ENCODE data around the gene CHURC1.

The CHURC1 gene

GRCh38 chr14:64932231-64932630, 18.0 kb downstream of the CHURC1 start:
- H3K4me3 ChIP-seq: no peak overlapping the region

DNA sequence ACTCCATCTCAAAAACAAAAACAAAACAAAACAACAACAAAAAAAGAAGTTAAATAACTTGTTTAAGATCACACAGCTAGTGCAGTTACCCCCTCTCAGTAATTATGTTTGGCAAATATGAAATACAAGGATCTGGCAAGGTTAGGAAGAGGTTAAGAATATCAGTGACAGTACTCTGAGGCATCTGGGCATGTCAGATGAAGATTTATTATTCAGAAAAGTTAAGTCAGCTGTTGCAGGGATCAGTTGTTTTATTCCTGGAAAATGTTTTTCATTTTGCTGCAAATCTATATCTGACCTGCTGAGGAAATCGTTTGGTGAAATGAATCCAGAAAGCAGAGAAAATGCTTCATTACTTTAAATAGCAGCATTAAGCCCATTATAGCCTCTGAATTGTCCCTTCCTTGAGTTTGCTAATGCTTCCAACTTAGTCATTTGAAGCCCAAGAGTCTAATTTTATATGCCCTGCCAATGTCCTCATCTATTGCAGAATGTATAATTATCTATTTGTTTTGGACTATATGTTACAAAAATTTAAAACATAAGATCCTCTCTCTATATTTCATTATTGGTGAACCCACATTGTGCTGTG, 20.2 kb downstream of the CHURC1 start:
- DNase-seq: no peak
- Histone ChIP-seq H3K27ac (peak overlapping the region; percentile 21 to 38), H3K4me1 (peaks cover 0 to 75% (median 49%) of the 10 kb centered on the region in 4 donors), H3K27me3 (no peaks in the 10 kb centered on the region), H3K36me3 (peaks cover 2 to 24% (median 23%) of the 10 kb centered on the region in 3 donors), H3K9me3 (no peaks in the 10 kb centered on the region), H3K4me3 (no peak overlapping the region)
- intact Hi-C loops (cut with DNase I; ENCODE audit: low total_unique reads): no loop called here
- TF ChIP-seq, protein P1, sequence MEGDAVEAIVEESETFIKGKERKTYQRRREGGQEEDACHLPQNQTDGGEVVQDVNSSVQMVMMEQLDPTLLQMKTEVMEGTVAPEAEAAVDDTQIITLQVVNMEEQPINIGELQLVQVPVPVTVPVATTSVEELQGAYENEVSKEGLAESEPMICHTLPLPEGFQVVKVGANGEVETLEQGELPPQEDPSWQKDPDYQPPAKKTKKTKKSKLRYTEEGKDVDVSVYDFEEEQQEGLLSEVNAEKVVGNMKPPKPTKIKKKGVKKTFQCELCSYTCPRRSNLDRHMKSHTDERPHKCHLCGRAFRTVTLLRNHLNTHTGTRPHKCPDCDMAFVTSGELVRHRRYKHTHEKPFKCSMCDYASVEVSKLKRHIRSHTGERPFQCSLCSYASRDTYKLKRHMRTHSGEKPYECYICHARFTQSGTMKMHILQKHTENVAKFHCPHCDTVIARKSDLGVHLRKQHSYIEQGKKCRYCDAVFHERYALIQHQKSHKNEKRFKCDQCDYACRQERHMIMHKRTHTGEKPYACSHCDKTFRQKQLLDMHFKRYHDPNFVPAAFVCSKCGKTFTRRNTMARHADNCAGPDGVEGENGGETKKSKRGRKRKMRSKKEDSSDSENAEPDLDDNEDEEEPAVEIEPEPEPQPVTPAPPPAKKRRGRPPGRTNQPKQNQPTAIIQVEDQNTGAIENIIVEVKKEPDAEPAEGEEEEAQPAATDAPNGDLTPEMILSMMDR (IDR thresholded peaks at IDR 0.05): no peak

More at GRCh38 chr14:64932231-64932630, 18.0 kb downstream of the CHURC1 start:
- Histone ChIP-seq H3K36me3 (peaks cover 19 to 35% (median 24%) of the 10 kb centered on the region in 3 donors), H3K27ac (peak overlapping the region in 1 of 2 donors; percentile 55), H3K27me3 (no peaks in the 10 kb centered on the region), H3K4me1 (peaks cover 0 to 88% (median 56%) of the 10 kb centered on the region in 4 donors), H3K9me3 (no peaks in the 10 kb centered on the region)
- TF ChIP-seq, protein P1 (IDR thresholded peaks at IDR 0.05): no peak
- intact Hi-C loops (cut with DNase I; ENCODE audit: low total_unique reads): no loop called here
- DNase-seq: no peak

DNA sequence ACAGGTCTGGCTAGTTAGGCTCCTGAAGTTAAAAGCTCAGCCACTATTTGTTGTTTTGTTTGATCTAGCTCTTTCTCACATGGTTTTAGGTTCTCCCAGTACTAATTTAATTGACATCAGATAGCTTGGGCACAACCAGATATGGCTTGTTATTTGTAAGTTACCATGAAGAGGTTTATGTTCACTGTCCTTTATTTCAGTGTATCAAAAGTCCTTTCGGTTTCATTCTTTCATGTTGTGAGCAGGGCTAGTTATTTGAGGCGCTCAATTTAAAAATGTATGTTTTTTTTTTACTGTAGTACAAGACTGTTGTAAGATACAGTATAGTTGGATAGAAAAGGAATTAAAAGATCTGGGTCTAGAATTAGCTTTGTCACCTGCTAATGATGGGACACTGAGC, 21.3 kb downstream of the CHURC1 start:
- DNase-seq: no peak
- TF ChIP-seq, protein P1 (IDR thresholded peaks at IDR 0.05): no peak
- Histone ChIP-seq H3K4me3 (no peak overlapping the region), H3K36me3 (peaks cover 2 to 33% (median 28%) of the 10 kb centered on the region in 3 donors), H3K9me3 (no peaks in the 10 kb centered on the region), H3K27ac (peak overlapping the region; percentile 38), H3K27me3 (no peaks in the 10 kb centered on the region), H3K4me1 (peaks cover 0 to 64% (median 41%) of the 10 kb centered on the region in 4 donors)
- intact Hi-C loops (cut with DNase I; ENCODE audit: low total_unique reads): no loop called here

DNA sequence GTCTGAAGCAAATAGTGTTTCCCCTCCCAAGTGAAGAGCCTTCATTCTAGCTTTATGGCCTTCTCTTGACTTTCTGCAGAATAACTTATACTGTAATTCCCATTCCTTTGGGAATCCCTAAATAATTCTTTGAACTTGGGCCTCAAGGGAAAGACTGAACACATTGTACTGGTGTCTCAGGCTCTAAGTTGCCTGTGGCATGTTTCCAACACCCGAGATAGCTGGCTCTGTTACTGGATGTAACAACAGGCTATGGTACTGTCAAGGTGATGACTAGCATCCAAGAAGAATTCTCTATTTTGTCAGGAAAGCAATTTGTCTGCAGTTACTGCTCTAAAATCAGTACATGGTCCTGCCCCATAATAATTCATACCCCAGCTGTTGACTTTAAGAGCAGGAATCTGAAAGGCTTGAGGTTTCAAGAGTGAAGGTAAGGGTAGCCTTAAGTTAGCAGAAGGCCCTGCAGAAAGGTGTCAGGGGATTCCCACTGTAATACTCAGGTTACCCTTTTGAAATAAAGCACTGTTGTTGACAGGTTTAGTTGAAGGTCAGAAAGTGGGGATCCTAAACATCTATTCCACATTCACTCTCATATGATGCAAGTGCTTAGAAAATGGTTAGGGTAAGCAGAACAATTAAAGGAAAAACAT, 23.0 kb downstream of the CHURC1 start:
- TF ChIP-seq, protein P1 (IDR thresholded peaks at IDR 0.05): no peak
- Histone ChIP-seq H3K36me3 (peaks cover 2 to 40% (median 31%) of the 10 kb centered on the region in 3 donors), H3K27me3 (no peaks in the 10 kb centered on the region), H3K4me1 (peaks cover 0 to 47% (median 27%) of the 10 kb centered on the region in 4 donors), H3K27ac (peak overlapping the region in 1 of 2 donors; percentile 38), H3K4me3 (no peak overlapping the region), H3K9me3 (no peaks in the 10 kb centered on the region)
- intact Hi-C loops (cut with DNase I; ENCODE audit: low total_unique reads): no loop called here
- no peak for DNase-seq

DNA sequence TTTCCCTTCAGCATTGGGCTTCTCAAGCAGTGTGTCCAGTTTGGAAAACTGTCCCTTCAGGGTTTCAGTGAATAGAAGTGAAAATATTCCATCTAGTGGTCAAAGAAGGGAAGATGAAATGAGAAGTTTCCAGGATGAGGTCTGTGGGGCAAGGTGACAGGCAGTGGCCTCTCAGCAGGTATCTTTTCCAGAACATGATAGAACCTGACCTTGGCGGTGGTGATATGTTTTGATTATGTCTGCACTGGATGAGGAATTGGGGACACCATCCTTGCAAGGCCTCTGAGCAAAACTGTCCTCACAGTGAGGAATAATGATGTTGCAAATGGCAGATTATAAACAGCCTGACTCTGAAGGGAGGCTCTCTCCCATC, 23.6 kb downstream of the CHURC1 start:
- TF ChIP-seq, protein P1 (IDR thresholded peaks at IDR 0.05): peak; percentile 40 to 53
- peaks cover 0 to 41% (median 27%) of the 10 kb centered on the region in 4 donors for H3K4me1 ChIP-seq
- no peaks in the 10 kb centered on the region for H3K9me3 ChIP-seq
- H3K27me3 ChIP-seq: no peaks in the 10 kb centered on the region
- no peak overlapping the region for H3K4me3 ChIP-seq
- intact Hi-C loops (cut with DNase I; ENCODE audit: low total_unique reads): no loop called here
- no peak overlapping the region for H3K27ac ChIP-seq
- H3K36me3 ChIP-seq: peaks cover 2 to 45% (median 30%) of the 10 kb centered on the region in 3 donors
- DNase-seq: no peak
